Thymus (tissue), 14 donors: ENCODE results near the gene NPY1R. TPM values are rescaled to one million over a fixed set of nuclear protein-coding genes. Genes with fewer than 3 reads are reported as not detected.
A peak's percentile ranks its signal among the peaks of the same experiment; 100 is the strongest.

Experiments used
- DNase-seq, 9 donors: peaks; one replicate each; pipeline ENCODE4 v3.0.0-alpha.2; 2013; ENCODE audit warnings: low spot score in 9 of 9, low read depth in 6 of 9, missing footprints in 1 of 9
- H3K27ac ChIP-seq, 2 donors: one replicate each; pipeline ENCODE4 v1.5.1; 2013; ENCODE audit warnings: control low read depth in 1 of 2, low read depth in 1 of 2, low read length in 1 of 2, mild to moderate bottlenecking in 1 of 2, moderate library complexity in 1 of 2
- H3K27me3 ChIP-seq, 2 donors: one replicate each; pipeline ENCODE4 v1.5.1; 2013; ENCODE audit warnings: low read length in 1 of 2; ENCODE audit not compliant: control insufficient read depth in 2 of 2, insufficient read depth in 1 of 2
- H3K36me3 ChIP-seq, 2 donors: one replicate each; pipeline ENCODE4 v1.5.1; 2013; ENCODE audit warnings: low read length in 1 of 2, mild to moderate bottlenecking in 1 of 2, moderate library complexity in 1 of 2; ENCODE audit not compliant: control insufficient read depth in 2 of 2, insufficient read depth in 2 of 2
- H3K4me1 ChIP-seq, 2 donors: one replicate each; pipeline ENCODE4 v1.5.1; 2013; ENCODE audit warnings: low read length in 2 of 2; ENCODE audit not compliant: control insufficient read depth in 2 of 2, insufficient read depth in 2 of 2
- H3K4me3 ChIP-seq, 2 donors: one replicate each; pipeline ENCODE4 v1.5.1; 2013; ENCODE audit warnings: low read length in 2 of 2, control low read depth in 1 of 2, mild to moderate bottlenecking in 1 of 2
- H3K9me3 ChIP-seq, 2 donors: one replicate each; pipeline ENCODE4 v1.5.1; 2013; ENCODE audit warnings: low read length in 1 of 2, mild to moderate bottlenecking in 1 of 2; ENCODE audit not compliant: control insufficient read depth in 2 of 2, insufficient read depth in 1 of 2
- WGBS: extraction: QIAGEN DNeasy Blood & Tissue Kit; methylation state at CpG from one replicate; pipeline ENCODE4 v1.1.7; 2013; 5-methylcytosine and 5-hydroxymethylcytosine counted together
- long read RNA-seq, 10 donors: transcript quantifications; one replicate each; lab custom pipeline, GENCODE V29; 2026
- polyA plus RNA-seq: library from polyadenylated mRNA; stranded (reverse); fragments of 200-250 nt; gene quantifications from one replicate; pipeline ENCODE4 v1.2.3, GENCODE V29; 2013
- total RNA-seq: library from RNA; stranded (reverse); fragments of 120-200 nt; gene quantifications from one replicate; pipeline ENCODE4 v1.2.4, GENCODE V29; 2013
- donor health status: healthy.

The NPY1R gene
- total RNA-seq, result 2.7 TPM
- 2.2 TPM for polyA plus RNA-seq
- long read RNA-seq, donor 1, result 0 reads
- long read RNA-seq, donor 2, result 0 reads
- long read RNA-seq, donor 3, result 0 reads
- long read RNA-seq, donor 4, result 0 reads
- long read RNA-seq, donor 5, result 0 reads
- long read RNA-seq, donor 6, partial matches to known transcripts, result 0 of 1 reads
- long read RNA-seq, donor 6, other reads (novel, unspliced or antisense), result 0 of 1 reads
- long read RNA-seq, donor 7, partial matches to known transcripts, result 0 of 1 reads
- long read RNA-seq, donor 7, other reads (novel, unspliced or antisense), result 0 of 1 reads
- long read RNA-seq, donor 8, partial matches to known transcripts, result 0 of 1 reads
- long read RNA-seq, donor 8, other reads (novel, unspliced or antisense), result 0 of 1 reads
- long read RNA-seq, donor 9, result 0 reads
- long read RNA-seq, donor 10, result 0 reads

DNA sequence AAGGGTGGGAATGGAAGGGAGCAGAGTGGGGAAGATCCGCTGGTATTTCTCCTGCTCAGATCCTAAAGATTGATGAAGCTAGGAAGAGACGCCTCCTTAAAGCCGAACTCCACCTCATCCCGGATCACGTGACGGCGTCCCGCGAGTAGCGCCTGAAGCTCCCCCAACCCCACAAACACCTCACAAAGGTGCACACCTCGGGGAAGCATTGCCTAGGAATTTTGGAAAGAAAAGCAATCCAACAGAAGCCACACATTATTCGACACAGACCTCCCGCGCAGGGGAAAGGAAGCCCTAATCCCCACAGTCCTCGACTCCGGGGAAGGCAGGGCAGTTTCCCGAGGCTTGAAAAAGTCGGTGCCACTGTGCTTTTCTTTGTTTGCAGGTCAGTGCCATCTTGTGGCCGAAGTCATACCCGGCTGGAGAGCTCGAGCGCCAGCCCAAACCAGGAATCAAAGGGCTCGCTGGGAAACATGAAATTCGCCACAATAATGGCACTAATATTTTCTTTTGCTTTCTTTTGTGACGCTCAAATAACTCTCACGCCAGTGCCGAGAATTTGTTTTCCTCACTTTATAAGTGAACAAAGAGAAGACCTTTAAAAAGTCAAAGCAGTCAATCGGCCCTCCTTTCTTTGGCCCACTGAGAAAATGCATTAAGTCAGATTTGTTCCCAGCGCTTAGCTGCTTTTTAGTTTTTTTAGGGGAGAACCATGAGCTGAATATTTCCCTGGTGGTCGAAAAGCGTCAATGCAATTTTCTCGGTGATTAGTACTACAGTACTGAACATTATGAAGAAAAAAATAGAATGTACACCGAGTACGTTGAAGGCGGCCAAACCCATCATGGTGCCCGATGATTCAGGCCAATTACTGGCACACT lies at the start of gene NPY1R:
Gene NPY1R, minus strand, starts transcription at position 71 of the 881 bp plus-strand sequence. CDS start 6,042 bp downstream, outside the sequence.
- Histone ChIP-seq H3K4me3 (peak within 1 kb of the TSS; percentile 1 to 28), H3K9me3 (no peaks in the 10 kb centered on the region), H3K27me3 (peaks cover 26 to 42% of the 10 kb centered on the region in 2 donors), H3K36me3 (no peaks in the 10 kb centered on the region), H3K27ac (no peak within 1 kb of the TSS), H3K4me1 (no peaks in the 10 kb centered on the region)
- 13% methylated on average over 36 of the region's 36 CpGs for WGBS
- DNase-seq, result peak in 2 of 9 donors; percentile 13 to 33

DNA sequence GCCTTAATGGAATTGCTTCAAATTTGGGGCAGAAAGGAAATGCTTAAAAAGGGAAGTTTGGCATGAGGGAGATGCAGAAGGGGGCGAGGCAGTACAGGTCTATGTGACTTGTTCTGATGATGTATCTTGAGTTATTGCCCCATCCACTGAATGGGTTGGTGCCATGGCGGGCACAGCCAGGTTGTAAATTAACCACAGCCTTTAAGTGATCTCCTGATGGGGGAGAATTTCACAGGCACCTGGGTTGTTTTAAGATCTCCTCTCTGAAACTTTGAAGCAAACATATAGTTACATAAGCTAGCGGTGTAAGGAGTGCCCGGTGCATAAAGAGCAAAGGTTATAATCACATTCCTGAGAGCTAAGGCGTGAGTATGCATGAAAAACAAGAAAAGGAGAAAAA lies 48.3 kb upstream of the NPY1R start:
- H3K27ac ChIP-seq, result no peak overlapping the region
- H3K4me1 ChIP-seq, result no peaks in the 10 kb centered on the region
- 75% methylated on average over 5 of the region's 5 CpGs for WGBS
- DNase-seq, result no peak
- H3K27me3 ChIP-seq, result no peaks in the 10 kb centered on the region
- H3K9me3 ChIP-seq, result no peaks in the 10 kb centered on the region
- H3K4me3 ChIP-seq, result no peak overlapping the region
- no peaks in the 10 kb centered on the region for H3K36me3 ChIP-seq

DNA sequence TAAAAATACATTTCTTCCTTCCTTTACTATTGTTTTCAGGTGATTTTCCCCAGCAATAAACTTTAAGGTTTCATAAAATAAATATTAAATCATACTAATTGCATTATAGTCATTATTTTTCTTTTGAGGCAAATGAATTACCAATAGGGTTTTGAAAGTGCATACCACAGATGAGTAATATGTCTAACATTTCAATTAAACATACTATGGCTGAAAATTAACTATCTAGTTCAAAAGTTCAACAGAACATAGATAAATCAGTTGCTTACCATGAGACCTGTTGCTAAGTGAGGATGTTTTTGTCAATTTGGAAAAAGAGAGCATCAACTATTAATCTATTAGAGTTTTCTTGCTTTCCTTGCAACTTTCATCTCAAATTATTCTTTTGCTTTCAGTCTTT lies 46.3 kb upstream of the NPY1R start:
- no peak overlapping the region for H3K27ac ChIP-seq
- no peaks in the 10 kb centered on the region for H3K9me3 ChIP-seq
- no peaks in the 10 kb centered on the region for H3K27me3 ChIP-seq
- H3K36me3 ChIP-seq, result no peaks in the 10 kb centered on the region
- no peak for DNase-seq
- no peak overlapping the region for H3K4me3 ChIP-seq
- no peaks in the 10 kb centered on the region for H3K4me1 ChIP-seq

DNA sequence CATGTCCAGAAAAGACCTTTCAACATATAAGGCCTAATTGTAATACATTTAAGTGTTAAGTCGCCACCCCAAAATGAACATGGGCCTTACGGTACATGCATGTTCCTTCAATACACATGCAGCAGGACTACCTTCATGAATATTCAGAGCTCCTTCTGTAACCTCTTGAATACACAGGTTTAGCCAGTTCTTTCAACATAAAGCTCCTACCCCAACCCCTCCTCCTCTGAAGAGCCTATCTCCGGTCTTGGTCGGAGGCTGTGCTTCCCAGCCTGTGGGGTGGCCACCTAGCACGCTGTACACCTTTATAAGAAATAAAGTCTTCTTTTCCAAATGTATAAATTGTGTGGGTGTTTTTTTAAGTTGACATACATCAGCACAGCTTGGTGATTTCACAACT lies 39.6 kb upstream of the NPY1R start:
- Histone ChIP-seq H3K9me3 (no peaks in the 10 kb centered on the region), H3K27me3 (no peaks in the 10 kb centered on the region), H3K27ac (no peak overlapping the region), H3K4me3 (no peak overlapping the region), H3K4me1 (no peaks in the 10 kb centered on the region), H3K36me3 (no peaks in the 10 kb centered on the region)
- DNase-seq, result no peak
- WGBS, result 99% methylated on average over 5 of the region's 5 CpGs

DNA sequence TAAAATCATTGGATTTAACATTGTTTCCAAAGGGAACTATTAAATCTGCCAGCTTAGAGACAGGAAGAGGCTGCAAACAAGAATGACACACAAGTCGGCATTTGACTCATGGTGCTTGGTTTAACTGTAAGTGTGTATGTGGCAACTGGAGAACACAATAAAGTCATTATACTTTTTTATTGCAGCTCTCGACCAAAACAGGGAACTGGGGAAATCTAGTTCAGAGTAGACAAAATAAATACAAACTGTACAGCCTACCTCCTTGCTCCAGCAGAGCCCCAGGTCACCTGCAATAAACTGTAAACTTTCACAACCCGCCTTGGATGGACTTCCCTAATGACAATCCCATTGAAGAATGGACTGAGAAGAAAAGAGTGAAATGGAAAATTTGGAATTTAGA lies 35.3 kb upstream of the NPY1R start:
- Histone ChIP-seq H3K9me3 (no peaks in the 10 kb centered on the region), H3K36me3 (no peaks in the 10 kb centered on the region), H3K27me3 (no peaks in the 10 kb centered on the region), H3K4me1 (no peaks in the 10 kb centered on the region), H3K4me3 (no peak overlapping the region), H3K27ac (no peak overlapping the region)
- WGBS, result 34% methylated on average over 3 of the region's 3 CpGs
- DNase-seq, result no peak

DNA sequence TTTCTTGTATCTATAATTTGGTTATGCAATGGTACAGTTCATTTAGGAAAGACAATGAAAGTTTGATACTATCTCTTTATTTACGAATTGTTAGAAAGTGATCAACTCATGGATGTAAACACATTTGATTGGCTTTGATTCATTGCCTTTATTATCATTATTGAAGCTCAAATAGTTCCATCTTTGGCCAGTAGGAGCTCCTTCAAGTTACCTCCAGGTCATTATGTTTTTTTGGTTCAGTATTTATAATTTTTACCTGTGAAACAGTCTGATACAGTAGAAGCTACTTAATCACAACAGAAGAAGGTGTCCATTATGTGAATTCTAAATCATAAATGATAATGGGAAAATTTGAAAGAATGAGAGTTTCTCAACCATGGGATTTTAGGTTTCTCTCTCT lies 23.7 kb upstream of the NPY1R start:
- no peaks in the 10 kb centered on the region for H3K9me3 ChIP-seq
- H3K27ac ChIP-seq, result no peak overlapping the region
- H3K36me3 ChIP-seq, result no peaks in the 10 kb centered on the region
- H3K4me1 ChIP-seq, result no peaks in the 10 kb centered on the region
- no peak for DNase-seq
- 97% methylated on average over 1 of the region's 1 CpG for WGBS
- H3K27me3 ChIP-seq, result no peaks in the 10 kb centered on the region
- no peak overlapping the region for H3K4me3 ChIP-seq

DNA sequence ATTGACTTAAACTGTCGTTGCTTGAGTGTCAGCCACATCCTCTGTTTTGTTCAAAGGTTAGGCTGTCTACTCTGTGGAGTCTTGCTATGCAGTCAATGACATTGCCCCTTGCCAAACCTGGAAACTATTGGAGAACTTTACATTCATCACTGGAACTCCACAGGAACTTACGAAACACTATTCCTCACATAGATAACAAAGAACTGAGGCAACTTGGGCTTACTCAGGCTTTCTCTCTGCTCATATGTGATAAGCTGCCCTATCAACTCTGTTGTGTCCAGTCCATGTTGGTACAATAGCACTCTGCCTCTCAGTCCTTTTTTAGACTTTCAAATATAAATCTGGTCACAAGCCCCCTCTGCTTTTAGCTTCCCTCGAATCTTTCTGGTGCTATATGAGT lies 20.7 kb upstream of the NPY1R start:
- Histone ChIP-seq H3K9me3 (no peaks in the 10 kb centered on the region), H3K27me3 (no peaks in the 10 kb centered on the region), H3K36me3 (no peaks in the 10 kb centered on the region), H3K4me1 (no peaks in the 10 kb centered on the region), H3K27ac (no peak overlapping the region), H3K4me3 (no peak overlapping the region)
- DNase-seq, result no peak
- WGBS, result 56% methylated on average over 3 of the region's 3 CpGs

DNA sequence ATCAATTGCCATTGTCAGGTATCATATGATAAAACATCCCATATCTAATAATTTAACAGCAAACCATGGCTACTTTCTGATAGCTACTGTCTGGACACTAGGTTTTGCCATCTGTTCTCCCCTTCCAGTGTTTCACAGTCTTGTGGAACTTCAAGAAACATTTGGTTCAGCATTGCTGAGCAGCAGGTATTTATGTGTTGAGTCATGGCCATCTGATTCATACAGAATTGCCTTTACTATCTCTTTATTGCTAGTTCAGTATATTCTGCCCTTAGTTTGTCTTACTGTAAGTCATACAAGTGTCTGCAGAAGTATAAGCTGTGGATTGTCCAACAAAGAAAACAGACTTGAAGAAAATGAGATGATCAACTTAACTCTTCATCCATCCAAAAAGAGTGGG lies 18.3 kb upstream of the NPY1R start:
- no peak for DNase-seq
- no peaks in the 10 kb centered on the region for H3K36me3 ChIP-seq
- H3K4me3 ChIP-seq, result no peak overlapping the region
- H3K27ac ChIP-seq, result no peak overlapping the region
- H3K4me1 ChIP-seq, result no peaks in the 10 kb centered on the region
- H3K9me3 ChIP-seq, result no peaks in the 10 kb centered on the region
- peaks cover 0 to 2% of the 10 kb centered on the region in 2 donors for H3K27me3 ChIP-seq
